Astrocyte (in vitro differentiated cells and primary cell): ENCODE measurements around the gene NUBP1.

Experiments used
- EZH2 ChIP-seq: IDR thresholded peaks from 2 replicates; pipeline ENCODE4 v1.6.1; 2012; ENCODE audit warnings: mild to moderate bottlenecking, low read length, inconsistent platforms; ENCODE audit not compliant: insufficient read depth
- TF ChIP-seq, protein P1 (sequence below): IDR thresholded peaks from 2 replicates; pipeline ENCODE4 v1.5.1; 2011; ENCODE audit warnings: low read depth, mild to moderate bottlenecking, inconsistent platforms, low read length, moderate library complexity; ENCODE audit not compliant: insufficient read depth

DNA sequence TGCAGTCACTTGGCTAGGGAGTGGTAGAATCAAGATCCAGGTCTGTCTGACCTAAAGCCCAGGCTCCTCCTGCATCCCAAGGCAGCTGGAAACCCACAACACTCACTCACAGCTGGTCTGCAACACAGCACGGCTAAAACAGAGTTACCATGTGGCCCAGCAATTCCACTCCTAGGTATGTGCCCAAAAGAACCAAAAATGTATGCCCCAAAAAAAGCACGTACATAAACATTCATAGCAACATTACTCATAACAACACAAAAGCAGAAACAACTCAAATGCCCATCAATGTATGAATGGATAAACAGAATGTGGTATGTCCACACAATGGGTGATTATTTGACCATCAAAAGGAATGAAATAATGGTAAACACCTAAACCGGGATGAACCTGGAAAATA, 66.1 kb downstream of the NUBP1 start:
- TF ChIP-seq, protein P1, sequence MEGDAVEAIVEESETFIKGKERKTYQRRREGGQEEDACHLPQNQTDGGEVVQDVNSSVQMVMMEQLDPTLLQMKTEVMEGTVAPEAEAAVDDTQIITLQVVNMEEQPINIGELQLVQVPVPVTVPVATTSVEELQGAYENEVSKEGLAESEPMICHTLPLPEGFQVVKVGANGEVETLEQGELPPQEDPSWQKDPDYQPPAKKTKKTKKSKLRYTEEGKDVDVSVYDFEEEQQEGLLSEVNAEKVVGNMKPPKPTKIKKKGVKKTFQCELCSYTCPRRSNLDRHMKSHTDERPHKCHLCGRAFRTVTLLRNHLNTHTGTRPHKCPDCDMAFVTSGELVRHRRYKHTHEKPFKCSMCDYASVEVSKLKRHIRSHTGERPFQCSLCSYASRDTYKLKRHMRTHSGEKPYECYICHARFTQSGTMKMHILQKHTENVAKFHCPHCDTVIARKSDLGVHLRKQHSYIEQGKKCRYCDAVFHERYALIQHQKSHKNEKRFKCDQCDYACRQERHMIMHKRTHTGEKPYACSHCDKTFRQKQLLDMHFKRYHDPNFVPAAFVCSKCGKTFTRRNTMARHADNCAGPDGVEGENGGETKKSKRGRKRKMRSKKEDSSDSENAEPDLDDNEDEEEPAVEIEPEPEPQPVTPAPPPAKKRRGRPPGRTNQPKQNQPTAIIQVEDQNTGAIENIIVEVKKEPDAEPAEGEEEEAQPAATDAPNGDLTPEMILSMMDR, result no peak
- no peak for TF ChIP-seq EZH2
